H1 (cell line): ENCODE measurements around the gene CCDC137. TPM values are rescaled to one million over a fixed set of nuclear protein-coding genes. Genes with fewer than 3 reads are reported as not detected.

ENCODE experiments used
- ASH2L ChIP-seq: fragments of 200-600, 300-600 bp; sonication (generic); IDR thresholded peaks from one replicate; pipeline ENCODE4 v1.7.1; 2017; ENCODE audit warnings: low read length
- CBX5 ChIP-seq: fragments of 300-800, 300-1000 bp; sonication (generic); IDR thresholded peaks from 2 replicates; pipeline ENCODE4 v1.7.1; 2016; ENCODE audit warnings: antibody characterized with exemption, low read length, low read depth
- CTCF ChIP-seq, 3 experiments: IDR thresholded peaks; 1 replicate in 2 of 3; 2 replicates in 1 of 3; pipeline versions ENCODE4 v1.5.1 to v1.6.1; 2011; ENCODE audit warnings: low read length in 3 of 3, mild to moderate bottlenecking in 3 of 3, inconsistent platforms in 2 of 3, low read depth in 1 of 3, moderate library complexity in 1 of 3; ENCODE audit not compliant: insufficient read depth in 1 of 3; ENCODE audit errors: control extremely low read depth in 1 of 3
- GABPA ChIP-seq: IDR thresholded peaks from 2 replicates; pipeline ENCODE4 v1.6.1; 2011; ENCODE audit warnings: mild to moderate bottlenecking, low read length, moderate library complexity, borderline replicate concordance; ENCODE audit not compliant: insufficient read depth
- HDAC2 ChIP-seq, 2 experiments: fragments of 300-600 bp in 1 of 2; sonication (generic) in 1 of 2; IDR thresholded peaks; 2 replicates each; pipeline ENCODE4 v1.6.1; 2011 to 2012; ENCODE audit warnings: low read depth in 2 of 2, low read length in 2 of 2, mild to moderate bottlenecking in 2 of 2, moderate library complexity in 2 of 2, borderline replicate concordance in 1 of 2, inconsistent platforms in 1 of 2
- PHF8 ChIP-seq: fragments of 200-600 bp; sonication (generic); conservative IDR thresholded peaks from 2 replicates; pipeline ENCODE4 v1.7.1; 2012; ENCODE audit warnings: low read depth, mild to moderate bottlenecking, inconsistent platforms, low read length, moderate library complexity
- RBBP5 ChIP-seq: IDR thresholded peaks from 2 replicates; pipeline ENCODE4 v1.7.1; 2012; ENCODE audit warnings: low read depth, mild to moderate bottlenecking, inconsistent platforms, low read length, moderate library complexity, borderline replicate concordance
- SIN3A ChIP-seq, 2 experiments: IDR thresholded peaks in 1 of 2; conservative IDR thresholded peaks in 1 of 2; 2 replicates each; pipeline ENCODE4 v1.6.1; 2011 to 2012; ENCODE audit warnings: low read length in 2 of 2, improper control_type of control experiment in 1 of 2, low read depth in 1 of 2, mild to moderate bottlenecking in 1 of 2
- TAF7 ChIP-seq: optimal IDR thresholded peaks from 2 replicates; pipeline ENCODE3; 2011; ENCODE audit warnings: low read depth, mild to moderate bottlenecking, inconsistent platforms, low read length, moderate library complexity, borderline replicate concordance
- TCF12 ChIP-seq: IDR thresholded peaks from 2 replicates; pipeline ENCODE4 v1.6.1; 2011; ENCODE audit warnings: low read depth, mild to moderate bottlenecking, low read length
- TEAD4 ChIP-seq: IDR thresholded peaks from 2 replicates; pipeline ENCODE4 v1.6.1; 2012; ENCODE audit warnings: low read depth, low read length, inconsistent platforms, mixed read lengths
- polyA plus RNA-seq, 7 experiments: library from polyadenylated mRNA; depleted of rRNA in 3 of 7; stranded (reverse) in 5 of 7; unstranded in 2 of 7; fragments of >200 nt in 5 of 7; fragments of 200-250 nt in 2 of 7; gene quantifications; 1 replicate in 5 of 7; 2 replicates in 1 of 7; 4 replicates in 1 of 7; pipeline versions ENCODE4 v1.2.1 to v1.2.3, GENCODE V29; 2011 to 2013; ENCODE audit warnings: missing spikeins in 2 of 7, mixed read lengths in 2 of 7
- total RNA-seq: library from RNA; stranded (reverse); fragmentation: NEBNext Ultra II Directional; extraction: Animal tissue kit (Norgen Biotek cat#: 25700); gene quantifications from 2 replicates; pipeline ENCODE4 v1.2.1, GENCODE V29; 2021

CCDC137 gene
- total and polyA plus RNA-seq, 2 of the 8 experiments (the other 6 are each of a cell fraction or from before 2014, with no cell fraction given), result 17.6 to 38.6 TPM

DNA sequence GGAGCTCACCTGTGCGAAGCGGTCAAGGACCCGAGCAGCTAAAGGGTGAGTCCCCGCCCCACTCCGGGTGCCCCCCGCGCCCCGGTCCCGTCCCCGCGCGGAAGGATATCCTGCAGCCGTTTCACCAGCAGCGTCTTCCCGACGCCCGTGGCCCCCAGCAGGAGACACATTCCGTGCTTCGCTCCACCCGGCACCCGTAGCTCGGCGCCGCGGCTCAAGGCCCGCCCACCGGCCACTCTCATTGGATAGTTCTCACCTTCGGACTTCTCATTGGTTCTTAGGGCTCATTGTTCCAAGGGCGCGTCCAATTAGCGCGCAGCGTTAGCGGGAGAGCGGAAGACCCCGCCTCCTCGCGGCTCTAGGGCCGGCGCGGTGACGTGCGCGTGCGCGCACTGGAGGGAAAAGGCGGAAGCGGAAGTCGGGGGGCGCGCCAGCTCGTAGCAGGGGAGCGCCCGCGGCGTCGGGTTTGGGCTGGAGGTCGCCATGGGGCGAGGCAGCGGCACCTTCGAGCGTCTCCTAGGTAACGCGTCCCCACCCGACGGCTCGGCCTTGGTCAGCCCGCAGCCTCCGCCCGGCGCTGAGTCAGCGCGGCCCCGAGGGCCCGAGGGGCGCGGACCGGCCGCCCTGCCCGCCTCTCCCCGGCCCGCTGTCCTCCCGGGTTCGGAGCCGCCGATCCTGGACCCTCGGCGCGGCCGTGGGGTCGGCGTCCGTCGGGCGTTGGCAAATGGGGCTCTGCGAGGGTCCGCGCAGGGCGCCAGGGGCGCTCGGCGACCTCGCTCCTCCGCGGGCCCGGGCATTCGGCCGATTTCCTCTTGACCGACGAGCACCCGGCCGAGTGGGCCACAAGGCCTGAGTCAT is 17.3 kb downstream of the CCDC137 start, which contains the start of the genes ARL16 and HGS (continued):
- no peak for TF ChIP-seq CBX5
- TF ChIP-seq SIN3A (conservative IDR thresholded peaks at IDR 0.05 in 1 of 2, IDR thresholded peaks at IDR 0.05 in 1 of 2; ENCODE audit: low read depth in 1 of 2, low read length in 2 of 2), result peak in 1 of 2 experiments; percentile 93; a peak in 3 of 4 replicates
- no peak for TF ChIP-seq TAF7
- TF ChIP-seq PHF8, result peak; percentile 58
- TF ChIP-seq RBBP5, result peak; percentile 66
- peak; percentile 89 for TF ChIP-seq GABPA
- TF ChIP-seq TEAD4, result peak; percentile 93
- TF ChIP-seq TCF12, result no peak
- TF ChIP-seq ASH2L, result peak; percentile 38
- no peak; a peak in 1 of 4 replicates for TF ChIP-seq HDAC2 (IDR thresholded peaks at IDR 0.05; ENCODE audit: borderline replicate concordance in 1 of 2, low read depth in 2 of 2, low read length in 2 of 2)
- TF ChIP-seq CTCF (IDR thresholded peaks at IDR 0.05; ENCODE audit: control extremely low read depth in 1 of 3, insufficient read depth in 1 of 3, low read depth in 1 of 3, low read length in 3 of 3), result no peak
